NCI-H2107 treated with DMSO at 0.1 percent for 48 hours (cell line): Measurements from ENCODE around the gene FGD5.
"Not testable (repeated sequence)": the region's sequence is repeated elsewhere in the genome, so short reads cannot be mapped to it uniquely, and the experiment has no call there.

Source experiments
- DNase-seq: peaks from one replicate; lab custom pipeline; 2025; ENCODE audit not compliant: unreplicated experiment; lab: John Stamatoyannopoulos, UW

Gene FGD5

DNA sequence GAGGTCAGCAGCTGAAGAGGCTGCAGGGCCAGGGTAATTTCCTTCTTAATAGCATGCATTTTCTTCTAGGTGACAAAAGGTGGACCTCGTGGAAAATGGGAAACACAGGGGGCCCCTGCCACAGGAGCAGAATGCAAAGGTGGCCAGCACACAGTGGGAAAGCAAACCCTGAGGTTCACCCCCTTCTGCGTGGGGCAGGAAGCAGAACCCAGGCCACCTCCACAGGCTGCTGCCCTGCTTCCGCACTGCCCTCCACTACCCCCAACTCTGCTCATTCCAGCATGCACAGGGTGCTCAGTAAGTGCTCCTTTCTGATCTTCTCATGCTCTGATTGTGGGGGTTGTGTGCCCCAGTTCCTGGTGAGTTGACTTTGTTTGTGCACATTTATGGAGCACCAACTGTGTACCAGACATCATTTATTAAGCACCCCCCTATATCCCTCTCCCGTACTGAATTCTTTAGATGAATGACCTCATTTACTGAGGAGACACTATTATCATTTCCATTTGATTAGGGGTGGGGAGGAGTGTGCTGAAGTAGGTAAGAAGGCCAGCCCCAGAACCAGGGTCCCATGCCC lies 12.7 kb upstream of the FGD5 start:
- no peak for DNase-seq

DNA sequence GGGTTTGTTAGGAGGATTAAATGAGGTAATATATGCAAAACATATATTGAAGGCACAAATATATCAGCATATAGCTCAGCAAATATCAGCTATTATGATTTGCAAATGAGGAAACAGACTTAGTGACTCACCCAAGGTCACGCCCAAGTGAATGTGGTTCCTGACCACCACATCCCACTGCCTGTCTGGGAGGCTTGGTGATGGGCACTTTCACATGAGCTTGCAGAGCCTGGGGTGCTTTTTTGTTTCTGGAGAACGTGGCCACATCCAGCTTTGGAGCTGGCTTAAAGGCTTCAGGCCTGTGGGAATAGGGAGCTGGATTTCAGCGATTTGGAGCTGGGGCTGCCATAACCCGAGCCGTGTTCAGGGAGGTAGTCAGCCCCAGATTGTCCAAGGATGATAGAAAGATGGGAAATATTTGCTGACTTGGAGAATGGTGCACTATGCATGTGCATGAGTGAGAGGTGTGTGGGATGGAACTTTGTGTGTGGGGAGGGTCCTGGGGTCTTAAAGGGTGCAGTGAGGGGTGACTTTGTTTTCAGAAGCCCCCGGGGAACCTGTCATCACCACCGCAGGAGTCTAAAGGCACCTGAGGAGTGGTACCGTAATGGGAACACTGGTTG lies 12.0 kb upstream of the FGD5 start:
- DNase-seq = no peak

DNA sequence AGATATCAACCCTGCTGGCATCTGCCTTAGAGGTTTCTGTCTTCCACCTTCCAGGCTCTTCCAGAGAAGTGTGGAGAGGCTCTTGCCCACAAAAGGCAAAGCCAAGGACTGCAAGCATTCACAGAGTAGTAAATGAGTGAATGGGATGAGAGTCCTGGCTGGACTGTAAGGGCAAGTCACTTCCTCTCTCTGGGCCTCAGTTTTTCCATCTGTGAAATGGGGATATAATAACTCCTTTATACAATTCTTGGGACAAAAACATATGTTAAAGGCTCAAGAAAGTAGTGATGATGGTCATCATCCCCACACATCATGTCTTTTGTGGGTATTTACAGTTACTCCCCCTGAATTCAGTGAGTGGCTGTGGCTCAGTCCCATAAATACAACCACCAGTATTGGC lies 10.7 kb upstream of the FGD5 start:
- no peak for DNase-seq

DNA sequence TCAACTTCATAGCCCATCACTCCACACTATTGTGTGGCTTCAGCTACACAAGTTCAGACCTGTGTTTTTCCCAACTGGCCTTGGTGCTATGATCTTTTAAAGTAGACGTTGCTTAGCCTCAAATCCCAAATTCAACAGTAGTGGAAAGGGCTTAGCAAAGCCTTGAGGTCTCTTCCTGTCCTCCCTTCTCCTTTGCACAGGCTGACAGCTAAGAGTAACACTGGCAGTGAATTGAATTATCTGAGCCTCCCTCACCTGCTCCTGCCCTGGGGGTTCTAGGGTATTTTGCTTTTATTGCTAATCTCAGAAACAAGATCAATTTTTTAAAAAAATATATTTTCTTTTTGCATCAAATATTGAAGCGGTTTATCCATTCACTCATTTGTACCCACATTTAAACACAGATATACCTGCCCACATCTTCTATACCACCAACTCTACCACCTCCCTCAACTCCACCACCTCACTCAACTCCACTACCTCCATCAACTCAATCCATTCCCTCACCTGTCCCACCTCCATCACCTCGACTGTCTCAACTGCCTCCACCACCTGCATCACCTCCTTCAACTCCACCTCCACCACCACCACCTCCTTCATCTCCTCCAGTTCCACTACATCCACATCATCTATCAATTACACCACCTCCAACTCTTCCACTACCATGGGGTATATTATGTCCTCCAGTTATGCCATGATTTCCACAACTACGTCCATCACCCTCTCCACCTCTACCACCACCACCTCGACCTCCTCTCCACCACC lies 10.1 kb upstream of the FGD5 start:
- DNase-seq = no peak

DNA sequence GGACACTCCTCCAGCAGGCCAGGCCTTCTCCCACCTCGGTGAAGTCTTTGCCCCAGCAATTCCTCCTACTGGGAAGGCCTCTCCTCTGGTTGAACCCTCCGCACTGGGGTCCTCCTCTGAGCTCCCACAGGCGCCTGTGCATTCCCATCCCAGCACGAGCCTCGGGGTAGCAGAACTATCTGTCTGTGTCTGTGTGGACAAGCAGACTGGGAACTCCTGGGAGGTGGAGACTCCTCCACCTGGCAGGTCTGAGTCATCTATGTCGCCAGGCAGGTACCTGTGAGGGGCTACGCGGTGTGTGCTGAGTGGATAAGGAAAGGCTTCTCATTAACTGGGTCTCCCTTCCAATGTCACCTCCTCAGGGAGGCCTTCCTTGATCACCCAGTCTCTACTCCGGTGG lies 9.2 kb upstream of the FGD5 start:
- not testable (repeated sequence) for DNase-seq

DNA sequence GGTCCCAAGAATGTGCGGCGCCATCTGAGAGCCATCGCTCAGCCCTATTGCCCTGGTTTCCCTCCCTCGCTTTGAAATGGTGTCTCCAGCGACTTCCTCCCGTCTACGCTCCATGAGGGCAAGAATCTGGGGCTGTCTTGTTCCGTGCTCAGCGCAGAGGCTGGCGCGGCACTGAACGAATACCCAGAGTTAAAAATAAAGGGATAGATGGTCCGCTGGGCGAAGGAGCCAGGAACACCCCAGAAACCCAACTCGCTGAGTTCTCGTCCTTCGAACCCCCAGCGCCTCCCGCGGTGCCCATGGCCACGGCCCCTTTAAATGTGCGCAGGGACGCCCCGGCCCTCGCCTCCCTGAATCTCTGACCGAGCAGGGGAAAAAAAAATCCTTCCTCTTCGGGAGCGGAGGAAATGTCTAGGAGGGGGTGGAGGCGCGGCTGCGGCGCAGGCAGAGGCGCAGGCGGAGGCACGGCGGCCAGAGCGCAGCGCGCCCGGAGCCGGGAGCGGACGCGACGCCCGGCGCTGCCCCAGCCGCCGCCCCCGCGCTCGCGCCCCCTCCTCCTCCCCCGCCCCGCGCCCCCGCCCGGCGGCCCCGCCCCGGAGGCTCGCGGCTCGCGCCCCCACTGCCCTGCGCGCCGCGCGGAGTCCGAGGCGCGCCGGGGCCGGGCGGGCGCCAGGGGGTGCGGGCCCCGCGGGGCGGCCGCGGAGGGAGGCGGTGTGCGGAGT lies 8.5 kb upstream of the FGD5 start:
- DNase-seq = no peak

DNA sequence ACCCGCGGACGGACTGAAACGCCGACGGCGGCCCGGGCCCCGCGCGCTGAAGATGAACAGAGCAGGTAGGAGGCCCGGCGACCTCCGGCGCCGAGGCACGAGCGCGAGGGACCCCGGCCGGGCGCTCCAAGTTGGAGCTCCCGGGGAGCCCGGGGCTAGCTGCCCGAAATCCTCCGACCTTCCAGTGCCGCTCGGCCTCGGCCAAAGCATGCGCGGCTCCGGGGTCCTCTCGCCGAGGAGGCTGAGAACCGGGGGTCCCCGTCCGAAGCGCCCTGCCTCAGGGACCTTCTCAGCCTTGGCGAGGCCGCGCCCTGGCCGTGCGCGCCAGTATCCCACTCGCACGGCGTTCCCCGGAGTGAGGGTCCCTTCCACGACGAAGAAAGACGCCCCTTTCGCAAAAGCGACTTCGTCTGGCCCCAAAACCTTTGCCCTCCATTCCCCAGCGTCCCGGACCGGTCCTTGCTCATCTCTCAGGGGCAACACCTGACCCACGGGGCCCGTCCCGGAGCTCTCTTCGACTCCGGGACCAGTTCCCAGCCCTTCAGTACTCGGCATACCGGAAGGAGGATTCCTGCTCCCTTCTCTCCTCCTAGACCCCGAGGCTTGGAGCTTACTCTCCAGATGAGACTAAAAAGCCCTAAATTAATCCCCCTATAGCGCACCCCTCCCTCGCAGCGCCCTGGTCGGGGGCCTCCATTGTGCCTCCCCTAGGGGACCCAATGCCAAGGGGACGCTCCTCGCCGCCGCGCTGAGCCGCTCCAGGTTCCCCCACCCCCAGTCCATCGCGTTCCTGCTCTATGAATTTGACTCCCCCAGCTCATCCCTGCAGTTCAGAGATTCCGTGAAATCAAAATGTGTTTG lies 7.7 kb upstream of the FGD5 start:
- DNase-seq = no peak

DNA sequence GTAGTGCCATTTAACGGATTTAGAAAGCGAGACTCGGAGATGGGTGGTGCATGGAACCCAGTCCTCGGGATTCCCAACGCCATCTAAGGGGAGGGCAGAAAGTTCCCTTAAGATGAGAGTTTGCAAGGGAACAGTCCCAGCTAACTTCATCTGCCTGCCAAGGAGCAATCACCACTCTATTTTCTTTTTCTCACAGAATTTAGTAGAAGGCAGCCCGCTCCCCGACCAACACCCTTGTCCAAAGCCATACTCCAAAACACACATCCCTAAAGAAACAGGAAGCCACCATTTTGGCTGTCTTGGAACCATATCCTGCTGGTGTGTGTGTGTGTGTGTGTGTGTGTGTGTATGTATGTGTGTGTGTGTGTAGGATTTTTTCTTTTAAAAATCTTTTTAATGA lies 7.1 kb upstream of the FGD5 start:
- no peak for DNase-seq

DNA sequence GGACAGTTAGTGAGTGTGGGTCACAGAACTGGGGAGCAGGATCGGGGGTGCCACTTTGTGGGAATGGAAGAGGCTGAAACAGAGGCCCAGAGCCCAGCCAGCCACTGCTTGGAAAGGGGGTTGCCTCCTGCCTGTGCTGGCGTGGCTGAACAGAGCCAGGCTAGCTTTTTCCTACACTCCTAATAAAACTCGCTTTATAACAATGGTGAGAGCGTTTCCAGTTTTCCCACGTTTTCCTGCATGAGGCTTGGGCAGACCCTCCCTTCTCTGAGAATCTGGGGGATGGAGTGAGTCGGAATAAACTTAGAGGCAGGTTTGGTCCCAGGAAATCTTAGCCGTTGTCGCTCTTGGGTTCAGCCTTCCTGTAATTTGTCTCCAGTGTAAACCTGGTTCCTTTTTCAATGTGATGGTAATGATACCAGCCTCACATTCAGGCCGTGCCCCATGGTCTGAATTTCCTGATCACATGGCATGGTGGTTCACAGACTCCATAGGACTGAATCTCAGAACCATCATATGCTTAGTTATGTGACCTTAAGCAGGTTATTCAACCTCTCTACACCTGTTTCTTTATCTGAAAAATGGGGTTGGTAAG lies 6.5 kb upstream of the FGD5 start:
- no peak for DNase-seq

DNA sequence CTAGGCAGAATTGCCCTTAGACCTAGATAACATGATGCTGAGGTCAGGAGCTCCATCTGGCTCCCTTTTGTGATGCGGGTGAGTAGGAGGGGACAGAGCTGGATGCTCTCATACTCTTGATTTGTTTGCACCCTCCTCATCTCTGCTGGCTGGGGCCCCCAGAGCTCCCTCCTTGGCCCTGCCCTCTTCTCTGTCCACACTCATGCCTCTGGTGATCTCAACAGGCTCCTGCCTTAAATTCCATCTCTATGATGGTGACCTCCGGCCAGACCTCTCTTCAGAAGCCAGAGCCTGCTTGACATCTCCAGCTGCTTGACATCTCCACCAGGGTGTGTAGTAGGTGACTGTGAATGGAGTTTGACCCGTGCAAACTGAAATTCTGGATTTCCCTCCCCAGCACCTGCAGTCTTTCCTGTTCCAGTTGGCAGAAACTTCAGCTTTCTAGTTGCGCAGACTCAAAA lies 4.3 kb upstream of the FGD5 start:
- no peak for DNase-seq

DNA sequence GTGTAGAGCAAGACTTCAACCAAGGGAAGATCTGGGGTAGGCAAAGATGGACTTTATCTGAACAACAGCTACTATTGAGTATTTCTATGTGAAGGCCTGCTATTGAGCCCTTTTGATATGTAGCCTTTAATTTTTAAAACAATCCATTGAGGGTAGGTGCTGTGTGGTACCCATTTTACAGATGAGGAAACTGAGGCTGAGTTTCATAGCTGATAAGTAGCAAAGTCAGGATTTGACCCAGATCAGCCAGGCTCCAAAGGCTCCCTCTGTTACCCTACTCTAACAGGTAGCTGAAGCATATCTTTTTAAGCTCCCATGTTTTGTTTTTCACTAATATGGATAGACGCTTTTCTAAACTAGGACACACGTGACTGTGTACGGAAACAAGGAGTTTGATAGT lies 2.4 kb upstream of the FGD5 start:
- no peak for DNase-seq

DNA sequence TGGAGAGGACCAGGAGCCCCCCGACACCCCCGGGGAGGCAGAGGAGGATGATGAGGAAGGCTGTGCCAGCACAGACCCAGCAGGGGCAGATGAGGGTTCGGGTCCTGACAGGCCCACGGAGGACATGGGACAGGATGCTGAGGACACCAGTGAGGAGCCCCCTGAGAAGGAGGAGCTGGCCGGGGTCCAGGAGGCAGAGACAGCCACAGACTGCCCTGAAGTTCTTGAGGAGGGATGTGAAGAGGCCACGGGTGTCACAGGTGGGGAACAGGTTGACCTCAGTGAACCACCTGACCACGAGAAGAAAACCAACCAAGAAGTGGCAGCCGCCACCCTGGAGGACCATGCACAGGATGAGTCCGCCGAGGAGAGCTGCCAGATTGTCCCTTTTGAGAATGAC lies 909 bp downstream of the FGD5 start:
- no peak for DNase-seq

DNA sequence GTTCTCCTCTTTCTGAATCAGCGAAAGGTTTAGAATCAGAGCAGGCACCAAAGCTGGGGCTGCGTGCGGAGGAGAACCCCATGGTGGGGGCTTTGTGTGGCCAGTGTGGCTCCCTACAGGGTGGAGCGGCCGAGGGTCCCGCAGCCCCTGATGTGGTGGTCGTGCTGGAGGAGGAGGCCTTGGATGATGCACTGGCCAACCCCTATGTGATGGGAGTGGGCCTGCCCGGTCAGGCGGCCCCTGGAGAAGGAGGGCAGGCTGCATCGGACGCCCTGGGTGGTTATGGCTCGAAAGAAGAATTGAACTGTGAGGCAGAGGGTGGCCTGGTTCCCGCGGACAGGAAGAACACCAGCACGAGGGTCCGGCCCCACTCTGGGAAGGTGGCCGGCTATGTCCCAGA lies 1.4 kb downstream of the FGD5 start:
- no peak for DNase-seq

DNA sequence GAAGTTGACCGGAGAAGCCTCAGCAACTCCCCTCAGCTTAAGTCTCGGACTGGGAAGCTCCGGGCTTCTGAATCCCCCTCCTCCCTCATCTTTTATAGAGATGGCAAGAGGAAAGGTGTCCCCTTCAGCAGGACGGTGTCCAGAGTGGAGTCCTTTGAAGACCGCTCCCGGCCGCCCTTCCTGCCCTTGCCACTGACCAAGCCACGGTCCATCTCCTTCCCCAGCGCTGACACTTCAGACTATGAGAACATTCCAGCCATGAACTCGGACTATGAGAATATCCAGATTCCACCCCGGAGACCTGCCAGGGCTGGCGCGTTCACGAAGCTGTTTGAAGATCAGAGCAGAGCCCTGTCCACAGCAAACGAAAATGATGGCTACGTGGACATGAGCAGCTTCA lies 2.4 kb downstream of the FGD5 start:
- DNase-seq = no peak

DNA sequence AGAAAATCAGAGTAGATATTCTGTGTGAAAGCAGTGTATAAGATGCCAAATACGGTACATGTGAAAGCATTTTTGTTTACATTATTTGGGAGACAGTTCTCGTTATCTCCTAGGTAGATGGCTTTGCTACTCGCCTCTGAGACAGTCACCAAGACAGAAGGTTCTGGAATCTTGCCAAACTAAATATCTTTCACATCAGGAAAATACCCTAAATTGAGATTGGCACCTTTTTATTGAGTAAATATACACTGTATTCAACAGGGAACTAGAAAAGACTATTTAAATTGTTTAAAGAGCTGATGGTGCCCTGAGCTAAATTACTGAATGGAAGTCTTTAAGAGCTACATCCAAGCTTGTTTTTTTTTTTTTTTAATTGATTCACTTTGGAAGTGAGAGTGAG lies 3.4 kb downstream of the FGD5 start:
- DNase-seq = no peak

DNA sequence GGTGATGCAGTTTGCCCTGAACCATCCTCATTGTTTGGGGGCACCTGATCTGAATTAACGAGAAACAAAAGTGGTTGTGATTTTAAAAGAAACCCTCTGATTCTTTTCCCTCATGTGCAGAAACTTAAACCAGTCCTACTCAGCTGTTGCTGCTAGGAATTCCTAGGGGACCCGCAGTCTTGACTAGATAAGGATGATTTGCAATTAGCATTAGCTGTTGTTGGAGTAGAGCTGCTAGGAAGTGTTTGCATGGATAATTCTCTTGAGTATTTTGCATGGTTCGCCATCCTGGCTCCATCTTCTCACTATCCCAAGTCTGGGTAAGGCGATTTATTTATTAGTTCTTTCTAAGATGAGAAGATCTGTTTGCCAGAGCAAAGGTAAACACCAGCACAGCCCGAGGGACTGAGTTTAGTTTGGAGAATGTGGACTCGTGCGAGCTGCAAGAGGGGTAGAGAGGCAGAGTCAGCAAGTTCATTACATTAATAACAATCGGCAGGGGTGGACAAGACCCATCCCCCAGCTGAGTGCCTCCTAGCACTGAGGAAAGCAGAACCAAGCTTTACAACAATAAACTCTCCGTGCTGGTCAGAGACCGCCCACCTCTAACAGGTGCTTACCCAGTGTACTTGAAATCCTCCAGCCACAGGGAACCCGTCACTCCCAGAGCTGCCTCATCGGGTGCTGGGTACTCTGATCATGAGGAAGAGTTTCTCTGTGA lies 4.1 kb downstream of the FGD5 start:
- no peak for DNase-seq

DNA sequence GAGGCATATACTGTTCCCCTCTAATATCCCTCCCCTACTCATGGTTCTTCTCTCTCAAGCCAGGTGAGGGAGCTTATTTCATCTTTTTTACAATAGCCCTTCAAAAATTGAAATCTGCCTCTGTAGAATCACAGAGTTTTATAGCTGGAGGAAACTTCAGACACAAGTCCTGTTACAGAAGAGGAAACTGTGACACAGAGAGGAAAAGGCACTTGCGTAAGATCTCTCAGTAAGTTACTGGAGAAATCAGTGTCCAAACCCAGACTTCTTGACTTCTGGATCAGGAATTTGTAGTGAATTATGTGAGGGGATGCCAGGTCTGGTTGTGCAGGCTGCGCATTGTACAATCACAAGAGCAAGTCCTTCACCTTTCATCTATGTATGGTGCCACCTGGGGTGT lies 4.6 kb downstream of the FGD5 start:
- DNase-seq = no peak

DNA sequence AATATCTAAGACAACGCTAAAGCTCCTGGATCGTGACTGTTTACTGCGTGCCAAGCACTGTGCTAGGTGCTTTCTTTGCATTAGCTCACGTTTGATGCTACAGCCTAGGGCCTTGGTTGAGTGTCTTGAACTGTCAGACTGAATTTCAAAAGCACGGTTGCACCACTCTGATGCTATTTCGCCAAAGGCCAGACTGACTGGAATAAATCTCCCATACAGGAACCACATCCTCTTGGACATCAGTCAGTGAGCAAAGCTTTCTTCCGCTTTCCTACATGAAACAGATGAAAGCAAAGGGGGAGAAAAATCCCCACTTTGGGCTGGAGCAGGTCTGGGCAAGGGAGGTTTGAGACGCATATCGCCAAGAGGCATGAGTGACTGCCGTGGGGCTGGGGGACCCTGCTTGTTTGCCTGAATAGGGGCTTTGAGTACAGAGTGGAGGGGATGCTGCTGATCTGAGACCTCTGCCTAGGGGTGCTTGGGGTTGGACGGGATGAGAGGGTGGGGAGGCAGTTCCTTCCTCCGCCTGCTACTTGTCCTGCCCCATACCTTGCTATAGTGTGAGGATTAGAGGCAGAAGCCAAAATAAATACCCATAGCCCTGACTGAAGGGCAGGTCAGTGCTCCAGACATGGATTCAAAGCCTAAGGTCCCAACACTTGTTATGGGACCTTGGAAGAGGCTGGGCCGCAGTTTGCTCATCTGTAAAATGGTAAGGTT lies 5.3 kb downstream of the FGD5 start:
- no peak for DNase-seq

DNA sequence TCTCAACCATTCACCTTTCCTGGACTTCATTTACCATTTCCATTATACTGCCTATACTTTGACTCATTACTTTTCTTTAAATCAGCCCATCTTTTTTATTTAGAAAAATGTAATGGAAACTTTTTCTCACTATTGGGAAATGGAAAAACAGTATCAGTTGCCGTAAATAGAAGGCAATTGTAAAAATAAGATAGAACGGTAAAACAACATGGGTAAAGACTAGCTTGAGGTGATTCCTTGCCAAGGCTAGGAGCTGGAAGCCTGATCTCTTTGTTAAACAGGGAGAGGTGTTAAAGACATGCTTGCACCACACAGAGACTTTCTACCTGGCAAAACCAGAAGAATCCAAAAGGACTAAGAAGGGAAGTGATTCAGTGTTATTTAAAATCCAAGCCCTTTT lies 5.9 kb downstream of the FGD5 start:
- DNase-seq = no peak
